H1 (cell line): ENCODE data around the gene ENTPD1. TPM values are rescaled to one million over a fixed set of nuclear protein-coding genes. Genes with fewer than 3 reads are reported as not detected.

Source experiments
- CTCF ChIA-PET: fragments of 300-600 bp; sonication (Branson Sonifier 250); formaldehyde crosslinking; loops from one replicate; lab custom pipeline; 2021; ENCODE audit not compliant: partially characterized antibody; lab: Charles Lee
- POLR2A ChIA-PET: fragments of 300-600 bp; sonication (Branson Sonifier 250); formaldehyde crosslinking; loops from one replicate; lab custom pipeline; 2021; ENCODE audit warnings: inconsistent platforms; ENCODE audit not compliant: partially characterized antibody; lab: Charles Lee
- DNase-seq, 2 experiments: peaks; one replicate each; pipeline versions ENCODE4 v3.0.0 to v3.0.0-alpha.2; 2010 to 2022; ENCODE audit warnings: low spot score in 2 of 2, low read depth in 1 of 2, mixed read lengths in 1 of 2
- FAIRE-seq: peaks from 2 replicates; lab custom pipeline; 2011; peaks lifted over from hg19 to GRCh38; lab: Jason Lieb, UNC
- H2AFZ ChIP-seq: 2 replicates; pipeline ENCODE4 v1.8.1; 2012; ENCODE audit warnings: low read length, inconsistent platforms
- H2AK5ac ChIP-seq: 2 replicates; pipeline ENCODE4 v1.6.1; 2013; ENCODE audit warnings: low read depth, low read length
- H2BK120ac ChIP-seq: replicated peaks from 2 replicates; pipeline ENCODE3; 2013; ENCODE audit warnings: low read depth, low read length, inconsistent platforms
- H2BK12ac ChIP-seq: 2 replicates; pipeline ENCODE4 v1.6.1; 2013; ENCODE audit warnings: low read depth, low read length
- H2BK15ac ChIP-seq: 2 replicates; pipeline ENCODE4 v1.6.1; 2013; ENCODE audit warnings: low read length
- H2BK20ac ChIP-seq: 2 replicates; pipeline ENCODE4 v1.6.1; 2013; ENCODE audit warnings: low read length
- H2BK5ac ChIP-seq: 2 replicates; pipeline ENCODE4 v1.6.1; 2013; ENCODE audit warnings: low read depth, low read length
- H3K14ac ChIP-seq: 2 replicates; pipeline ENCODE4 v1.6.1; 2013; ENCODE audit warnings: inconsistent platforms; ENCODE audit not compliant: insufficient read length
- H3K18ac ChIP-seq: 2 replicates; pipeline ENCODE4 v1.6.1; 2013; ENCODE audit warnings: low read length; ENCODE audit errors: extremely low read depth
- H3K23ac ChIP-seq: 2 replicates; pipeline ENCODE4 v1.6.1; 2013; ENCODE audit warnings: inconsistent platforms; ENCODE audit not compliant: insufficient read length
- H3K23me2 ChIP-seq: 2 replicates; pipeline ENCODE4 v1.6.1; 2013; ENCODE audit warnings: low read depth, low read length
- H3K27ac ChIP-seq: 2 replicates; pipeline ENCODE4 v1.6.1; 2011; ENCODE audit warnings: low read depth, low read length, inconsistent platforms
- H3K27me3 ChIP-seq, 4 experiments: replicated peaks in 1 of 4; 1 replicate in 1 of 4; 2 replicates in 3 of 4; pipeline versions ENCODE4 v1.6.1 to v1.8.1; 2011 to 2013; ENCODE audit warnings: low read length in 3 of 4, mild to moderate bottlenecking in 3 of 4, inconsistent platforms in 2 of 4, mixed read lengths in 2 of 4, moderate library complexity in 1 of 4; ENCODE audit not compliant: control insufficient read depth in 3 of 4, insufficient read depth in 3 of 4; ENCODE audit errors: extremely low read depth in 1 of 4
- H3K36me3 ChIP-seq, 4 experiments: 2 replicates each; pipeline versions ENCODE4 v1.6.1 to v1.8.1; 2011 to 2013; ENCODE audit warnings: mild to moderate bottlenecking in 4 of 4, low read length in 3 of 4, moderate library complexity in 2 of 4, control low read depth in 1 of 4, inconsistent platforms in 1 of 4; ENCODE audit not compliant: insufficient read depth in 4 of 4, control insufficient read depth in 2 of 4
- H3K4ac ChIP-seq: replicated peaks from 2 replicates; pipeline ENCODE3; 2013; ENCODE audit warnings: low read length, low read depth, mixed read lengths, inconsistent platforms; ENCODE audit not compliant: insufficient read length
- H3K4me1 ChIP-seq, 4 experiments: replicated peaks in 1 of 4; 1 replicate in 1 of 4; 2 replicates in 3 of 4; pipeline versions ENCODE4 v1.6.1 to v1.8.1; 2011 to 2013; ENCODE audit warnings: low read length in 3 of 4, inconsistent platforms in 2 of 4, mixed read lengths in 1 of 4; ENCODE audit not compliant: insufficient read depth in 4 of 4, control insufficient read depth in 3 of 4
- H3K4me2 ChIP-seq, 2 experiments: 2 replicates each; pipeline versions ENCODE4 v1.6.1 to v1.8.1; 2011 to 2013; ENCODE audit warnings: low read depth in 2 of 2, low read length in 2 of 2, control low read depth in 1 of 2, inconsistent platforms in 1 of 2, mild to moderate bottlenecking in 1 of 2; ENCODE audit not compliant: insufficient read depth in 1 of 2
- H3K4me3 ChIP-seq, 4 experiments: fragments of 200-600, 300-600 bp in 1 of 4; sonication (generic), shearing (Covaris generic), sonication (Bioruptor Twin) in 1 of 4; 2 replicates each; pipeline versions ENCODE4 v1.5.1 to v1.8.1; 2011 to 2016; ENCODE audit warnings: low read length in 4 of 4, low read depth in 3 of 4, control low read depth in 2 of 4, inconsistent platforms in 2 of 4, mild to moderate bottlenecking in 2 of 4, mixed read lengths in 1 of 4, moderate library complexity in 1 of 4; ENCODE audit not compliant: insufficient read depth in 2 of 4; ENCODE audit errors: extremely low read depth in 1 of 4
- H3K56ac ChIP-seq: replicated peaks from 2 replicates; pipeline ENCODE3; 2013; ENCODE audit warnings: low read depth, mild to moderate bottlenecking, mixed read lengths, low read length, inconsistent platforms; ENCODE audit not compliant: insufficient read length
- H3K79me1 ChIP-seq: 2 replicates; pipeline ENCODE4 v1.6.1; 2013; ENCODE audit warnings: low read depth, low read length, control low read depth
- H3K79me2 ChIP-seq, 2 experiments: 2 replicates each; pipeline versions ENCODE4 v1.6.1 to v1.8.1; 2012 to 2013; ENCODE audit warnings: low read length in 2 of 2, mild to moderate bottlenecking in 2 of 2, inconsistent platforms in 1 of 2; ENCODE audit not compliant: insufficient read depth in 2 of 2, control insufficient read depth in 1 of 2
- H3K9ac ChIP-seq, 4 experiments: replicated peaks in 1 of 4; 1 replicate in 1 of 4; 2 replicates in 3 of 4; pipeline versions ENCODE4 v1.6.1 to v1.8.1; 2011 to 2013; ENCODE audit warnings: low read depth in 3 of 4, low read length in 3 of 4, control low read depth in 2 of 4, mild to moderate bottlenecking in 2 of 4, moderate library complexity in 2 of 4, inconsistent platforms in 1 of 4; ENCODE audit errors: extremely low read depth in 1 of 4
- H3K9me3 ChIP-seq, 2 experiments: 2 replicates each; pipeline versions ENCODE4 v1.6.1 to v1.8.1; 2012 to 2013; ENCODE audit warnings: mild to moderate bottlenecking in 2 of 2, moderate library complexity in 2 of 2, control low read depth in 1 of 2, inconsistent platforms in 1 of 2, low read depth in 1 of 2, low read length in 1 of 2, mixed read lengths in 1 of 2; ENCODE audit not compliant: insufficient read depth in 2 of 2
- H4K20me1 ChIP-seq, 2 experiments: replicated peaks in 1 of 2; 2 replicates each; pipeline versions ENCODE3 to v1.8.1; 2011 to 2013; ENCODE audit warnings: inconsistent platforms in 2 of 2, low read length in 2 of 2, mild to moderate bottlenecking in 1 of 2; ENCODE audit not compliant: insufficient read depth in 2 of 2, control insufficient read depth in 1 of 2
- H4K5ac ChIP-seq: 2 replicates; pipeline ENCODE4 v1.6.1; 2013; ENCODE audit warnings: low read length, low read depth, mixed read lengths, inconsistent platforms; ENCODE audit not compliant: insufficient read length
- H4K8ac ChIP-seq: 2 replicates; pipeline ENCODE4 v1.8.0; 2013; ENCODE audit warnings: mild to moderate bottlenecking, moderate library complexity, low read length, inconsistent platforms; ENCODE audit not compliant: insufficient read depth; ENCODE audit errors: extremely low read depth
- H4K91ac ChIP-seq: replicated peaks from 2 replicates; pipeline ENCODE3; 2013; ENCODE audit warnings: low read length, mixed read lengths, inconsistent platforms; ENCODE audit not compliant: insufficient read length
- ASH2L ChIP-seq: fragments of 200-600, 300-600 bp; sonication (generic); IDR thresholded peaks from one replicate; pipeline ENCODE4 v1.7.1; 2017; ENCODE audit warnings: low read length
- BCL11A ChIP-seq, 2 experiments: IDR thresholded peaks; one replicate each; pipeline ENCODE4 v1.6.1; 2011; ENCODE audit warnings: low read depth in 2 of 2, low read length in 2 of 2, mild to moderate bottlenecking in 2 of 2
- EGR1 ChIP-seq: IDR thresholded peaks from 2 replicates; pipeline ENCODE4 v1.6.1; 2011; ENCODE audit warnings: low read depth, low read length, borderline replicate concordance
- EP300 ChIP-seq, 2 experiments: IDR thresholded peaks; 1 replicate in 1 of 2; 2 replicates in 1 of 2; pipeline ENCODE4 v1.6.1; 2011 to 2012; ENCODE audit warnings: low read depth in 2 of 2, low read length in 2 of 2, mild to moderate bottlenecking in 2 of 2, borderline replicate concordance in 1 of 2, inconsistent platforms in 1 of 2, moderate library complexity in 1 of 2
- HDAC6 ChIP-seq: IDR thresholded peaks from one replicate; pipeline ENCODE4 v1.7.1; 2012; ENCODE audit warnings: low read depth, mild to moderate bottlenecking, inconsistent platforms, low read length, moderate library complexity
- KDM1A ChIP-seq: fragments of 200-600, 300-600 bp; sonication (generic); IDR thresholded peaks from 2 replicates; pipeline ENCODE4 v1.7.1; 2016; ENCODE audit warnings: mild to moderate bottlenecking, low read length, borderline replicate concordance
- KDM4A ChIP-seq: IDR thresholded peaks from one replicate; pipeline ENCODE4 v1.7.1; 2012; ENCODE audit warnings: low read depth, mild to moderate bottlenecking, moderate library complexity, low read length, inconsistent platforms; ENCODE audit not compliant: severe bottlenecking
- NRF1 ChIP-seq: IDR thresholded peaks from 2 replicates; pipeline ENCODE4 v1.6.1; 2011; ENCODE audit warnings: mild to moderate bottlenecking, low read depth, low read length, improper control_type of control experiment
- POLR2AphosphoS5 ChIP-seq: IDR thresholded peaks from 2 replicates; pipeline ENCODE4 v1.6.1; 2011; ENCODE audit warnings: low read depth, low read length
- RBBP5 ChIP-seq: IDR thresholded peaks from 2 replicates; pipeline ENCODE4 v1.7.1; 2012; ENCODE audit warnings: low read depth, mild to moderate bottlenecking, inconsistent platforms, low read length, moderate library complexity, borderline replicate concordance
- SIRT6 ChIP-seq: IDR thresholded peaks from one replicate; pipeline ENCODE4 v1.7.1; 2012; ENCODE audit warnings: low read length, inconsistent platforms
- TEAD4 ChIP-seq: IDR thresholded peaks from 2 replicates; pipeline ENCODE4 v1.6.1; 2012; ENCODE audit warnings: low read depth, low read length, inconsistent platforms, mixed read lengths
- polyA plus RNA-seq, 7 experiments: library from polyadenylated mRNA; depleted of rRNA in 3 of 7; stranded (reverse) in 5 of 7; unstranded in 2 of 7; fragments of >200 nt in 5 of 7; fragments of 200-250 nt in 2 of 7; gene quantifications; 1 replicate in 5 of 7; 2 replicates in 1 of 7; 4 replicates in 1 of 7; pipeline versions ENCODE4 v1.2.1 to v1.2.3, GENCODE V29; 2011 to 2013; ENCODE audit warnings: missing spikeins in 2 of 7, mixed read lengths in 2 of 7
- total RNA-seq: library from RNA; stranded (reverse); fragmentation: NEBNext Ultra II Directional; extraction: Animal tissue kit (Norgen Biotek cat#: 25700); gene quantifications from 2 replicates; pipeline ENCODE4 v1.2.1, GENCODE V29; 2021
- TF ChIP-seq, protein P1 (sequence below): IDR thresholded peaks from 2 replicates; pipeline ENCODE4 v1.6.1; 2011; ENCODE audit warnings: low read length, improper control_type of control experiment

The ENTPD1 gene
- total and polyA plus RNA-seq, 2 of the 8 experiments (the other 6 are each of a cell fraction or from before 2014, with no cell fraction given), result 2.2 to 2.5 TPM

DNA sequence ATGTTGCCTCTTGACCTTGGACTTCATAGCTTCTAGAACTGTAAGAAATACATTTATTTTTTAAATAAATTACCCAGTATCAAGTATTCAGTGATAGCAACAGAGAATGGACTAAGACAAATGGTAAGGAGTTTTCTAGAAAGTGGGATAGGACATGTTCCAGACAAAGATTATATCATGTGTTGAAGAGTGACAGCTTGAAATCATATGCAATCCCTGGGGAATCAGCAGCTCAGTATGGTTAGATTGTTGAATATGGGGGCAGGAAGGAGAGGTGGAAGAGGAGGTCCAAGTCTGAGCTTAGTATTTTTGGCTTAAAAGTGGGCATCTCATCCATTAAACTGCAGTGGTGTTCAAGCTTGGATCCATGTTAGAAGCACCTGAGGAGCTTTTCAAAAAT, 74.1 kb downstream of the ENTPD1 start:
- H2BK12ac ChIP-seq, result no peak overlapping the region
- FAIRE-seq, result no peak
- no peaks in the 10 kb centered on the region for H3K4me1 ChIP-seq
- no peak overlapping the region for H3K23ac ChIP-seq
- TF ChIP-seq HDAC6, result no peak
- TF ChIP-seq ASH2L, result no peak
- no peak for TF ChIP-seq KDM4A
- no peak for TF ChIP-seq EGR1
- TF ChIP-seq KDM1A, result no peak
- no peak for TF ChIP-seq EP300 (IDR thresholded peaks at IDR 0.05; ENCODE audit: borderline replicate concordance in 1 of 2, low read depth in 2 of 2, low read length in 2 of 2)
- TF ChIP-seq SIRT6, result no peak
- no peak for TF ChIP-seq TEAD4
- TF ChIP-seq POLR2AphosphoS5, result no peak
- TF ChIP-seq NRF1, result no peak
- TF ChIP-seq BCL11A (IDR thresholded peaks at IDR 0.05; ENCODE audit: low read depth in 2 of 2, low read length in 2 of 2), result no peak
- TF ChIP-seq, protein P1, sequence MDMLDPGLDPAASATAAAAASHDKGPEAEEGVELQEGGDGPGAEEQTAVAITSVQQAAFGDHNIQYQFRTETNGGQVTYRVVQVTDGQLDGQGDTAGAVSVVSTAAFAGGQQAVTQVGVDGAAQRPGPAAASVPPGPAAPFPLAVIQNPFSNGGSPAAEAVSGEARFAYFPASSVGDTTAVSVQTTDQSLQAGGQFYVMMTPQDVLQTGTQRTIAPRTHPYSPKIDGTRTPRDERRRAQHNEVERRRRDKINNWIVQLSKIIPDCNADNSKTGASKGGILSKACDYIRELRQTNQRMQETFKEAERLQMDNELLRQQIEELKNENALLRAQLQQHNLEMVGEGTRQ, result no peak
- TF ChIP-seq RBBP5, result no peak
- H2BK5ac ChIP-seq, result no peak overlapping the region
- no peak overlapping the region for H2AFZ ChIP-seq
- no peak for DNase-seq
- H3K9ac ChIP-seq, result no peak overlapping the region
- H2BK120ac ChIP-seq, result no peak overlapping the region
- H3K27ac ChIP-seq, result no peak overlapping the region
- H4K5ac ChIP-seq, result no peak overlapping the region
- ChIA-PET POLR2A (no interaction called here), CTCF (interaction anchor here (1.0 to 6.2 kb wide), 5 partner anchors 10 to 156 kb away, joined by 3 to 48 read pairs (median 3); partner anchors contain the start of gene TCTN3)
- no peak overlapping the region for H4K8ac ChIP-seq
- H2BK20ac ChIP-seq, result no peak overlapping the region
- H2AK5ac ChIP-seq, result no peak overlapping the region
- H4K20me1 ChIP-seq, result no peaks in the 10 kb centered on the region
- no peaks in the 10 kb centered on the region for H3K27me3 ChIP-seq
- H3K4me3 ChIP-seq, result no peak overlapping the region
- no peak overlapping the region for H3K18ac ChIP-seq
- no peak overlapping the region for H3K4me2 ChIP-seq
- no peaks in the 10 kb centered on the region for H3K23me2 ChIP-seq
- no peak overlapping the region for H2BK15ac ChIP-seq
- H3K79me2 ChIP-seq, result no peaks in the 10 kb centered on the region
- no peaks in the 10 kb centered on the region for H3K9me3 ChIP-seq
- no peak overlapping the region for H3K14ac ChIP-seq
- no peaks in the 10 kb centered on the region for H3K79me1 ChIP-seq
- no peaks in the 10 kb centered on the region for H3K36me3 ChIP-seq
- H4K91ac ChIP-seq, result no peak overlapping the region
- no peak overlapping the region for H3K56ac ChIP-seq
- H3K4ac ChIP-seq, result no peak overlapping the region
